GM21367 (cell line): ENCODE measurements around the gene PPP1R26.
"Not testable (repeated sequence)": the region's sequence is repeated elsewhere in the genome, so short reads cannot be mapped to it uniquely, and the experiment has no call there.

Experiments
- ATAC-seq: cut with Tn5 transposase; IDR thresholded peaks from one replicate; pipeline ENCODE4 v1.9.1; 2021; ENCODE audit not compliant: unreplicated experiment

Gene PPP1R26, protein sequence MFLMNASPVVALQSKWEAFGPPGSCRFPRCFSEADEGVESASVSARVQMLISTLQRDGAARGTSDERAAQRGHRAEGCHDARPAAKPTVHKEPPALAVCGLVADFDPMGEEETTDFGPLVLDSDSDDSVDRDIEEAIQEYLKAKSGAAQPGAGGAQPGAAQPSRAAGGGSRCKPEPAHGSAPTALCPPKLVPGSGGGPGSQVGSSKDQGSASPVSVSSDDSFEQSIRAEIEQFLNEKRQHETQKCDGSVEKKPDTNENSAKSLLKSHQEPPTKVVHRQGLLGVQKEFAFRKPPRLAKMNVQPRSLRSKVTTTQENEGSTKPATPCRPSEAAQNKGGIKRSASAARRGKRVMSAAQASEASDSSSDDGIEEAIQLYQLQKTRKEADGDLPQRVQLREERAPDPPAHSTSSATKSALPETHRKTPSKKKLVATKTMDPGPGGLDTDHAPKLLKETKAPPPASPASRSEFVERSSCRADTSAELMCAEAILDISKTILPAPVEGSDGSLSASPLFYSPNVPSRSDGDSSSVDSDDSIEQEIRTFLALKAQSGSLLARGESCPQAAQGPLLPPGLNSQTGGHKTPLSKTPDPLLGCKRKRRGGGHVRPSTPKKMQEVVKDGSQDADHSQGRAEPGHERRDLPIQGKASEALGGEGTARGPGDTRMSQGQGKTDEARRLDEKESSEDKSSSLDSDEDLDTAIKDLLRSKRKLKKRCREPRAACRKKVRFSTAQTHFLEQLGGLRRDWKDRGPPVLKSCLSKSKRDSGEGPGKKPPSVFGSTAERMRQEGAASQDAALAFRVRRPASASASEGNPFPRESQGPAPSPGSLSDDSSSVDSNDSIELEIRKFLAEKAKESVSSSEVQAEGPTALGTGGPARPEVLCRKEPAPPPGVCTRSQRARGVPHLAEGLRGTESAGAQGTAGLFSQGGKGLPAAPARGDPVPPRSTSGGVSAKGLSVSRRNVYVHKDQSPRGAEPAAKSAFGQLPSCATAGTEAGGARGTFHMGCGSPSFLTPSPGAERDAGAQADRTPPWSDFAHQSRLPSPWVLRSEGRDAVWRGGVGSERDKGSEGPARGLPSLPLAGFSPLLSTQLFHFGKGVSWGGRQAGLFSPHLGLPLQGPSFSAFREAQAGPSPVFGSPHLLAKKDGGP (N-terminal part only)

DNA sequence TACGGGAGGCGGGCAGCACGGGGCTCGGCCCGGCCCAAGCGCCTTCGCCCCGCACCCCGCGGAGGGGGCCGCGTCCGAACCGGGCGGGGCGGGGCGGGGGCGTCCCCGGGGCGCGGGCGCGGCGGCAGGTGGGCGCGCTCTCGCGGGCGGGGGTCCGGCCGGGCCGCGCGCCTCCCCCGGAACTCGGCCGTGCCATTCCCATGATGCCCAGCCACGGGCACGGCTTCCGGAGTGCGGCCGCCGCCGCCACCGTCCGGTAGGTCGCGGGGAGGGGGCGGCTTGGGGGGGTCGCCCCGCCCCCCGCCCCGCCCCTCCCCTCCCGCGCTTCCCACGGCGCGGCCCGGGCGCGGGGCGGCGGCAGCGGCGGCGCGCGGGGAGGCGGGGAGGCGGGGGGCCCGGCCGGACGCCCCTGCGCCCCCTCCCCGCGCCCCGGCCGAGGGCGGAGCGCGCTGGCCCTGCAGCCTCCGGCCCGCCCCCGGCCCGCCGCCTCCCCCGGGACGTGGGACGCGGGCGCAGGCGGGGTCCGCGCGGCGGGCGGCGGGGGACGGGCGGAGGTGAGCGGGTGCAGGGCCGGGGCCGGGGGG lies at the start of gene PPP1R26:
Gene PPP1R26, plus strand, starts transcription at position 314 of the 584 bp plus-strand sequence. CDS start 4,729 bp downstream, outside the sequence.
- no peak for ATAC-seq

DNA sequence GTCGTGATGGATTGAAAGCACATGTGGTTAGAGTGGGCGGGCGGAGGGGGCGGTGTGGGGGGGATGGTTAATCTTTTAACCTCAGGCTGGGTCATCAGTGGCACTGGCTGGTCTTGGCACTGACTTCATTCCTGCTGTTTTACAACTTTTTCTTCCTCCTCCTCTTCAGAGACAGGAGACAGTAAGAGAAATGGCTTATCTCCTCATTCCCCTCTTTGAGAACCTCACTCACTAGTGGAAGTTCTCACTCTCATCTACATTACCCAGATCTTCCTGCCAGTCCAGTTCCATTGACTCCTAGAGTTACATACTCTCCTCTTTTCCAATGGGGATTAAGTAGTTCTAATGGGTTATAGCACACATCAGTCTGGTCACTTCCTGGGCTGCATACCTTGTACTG lies 42.3 kb upstream of the PPP1R26 start:
- no peak for ATAC-seq

DNA sequence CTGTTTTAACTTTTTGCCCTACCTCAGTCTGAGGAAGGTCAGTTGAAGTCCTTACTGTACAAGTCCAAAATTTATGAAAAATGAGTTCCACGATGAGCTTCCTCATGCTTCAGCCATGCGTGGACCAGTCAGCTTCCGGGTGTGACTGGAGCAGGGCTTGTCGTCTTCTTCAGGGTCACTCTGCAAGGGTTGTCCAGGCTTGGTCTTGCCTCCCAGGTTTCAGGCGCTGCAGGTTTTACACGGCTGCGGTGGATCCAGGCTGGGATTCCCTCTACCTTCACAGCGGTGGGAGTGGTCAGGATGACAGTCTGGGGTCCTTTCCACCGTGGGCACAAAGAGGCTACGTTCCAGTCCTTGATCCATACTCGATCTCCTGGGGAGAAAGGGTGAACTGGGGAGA lies 41.9 kb upstream of the PPP1R26 start:
- not testable (repeated sequence) for ATAC-seq

DNA sequence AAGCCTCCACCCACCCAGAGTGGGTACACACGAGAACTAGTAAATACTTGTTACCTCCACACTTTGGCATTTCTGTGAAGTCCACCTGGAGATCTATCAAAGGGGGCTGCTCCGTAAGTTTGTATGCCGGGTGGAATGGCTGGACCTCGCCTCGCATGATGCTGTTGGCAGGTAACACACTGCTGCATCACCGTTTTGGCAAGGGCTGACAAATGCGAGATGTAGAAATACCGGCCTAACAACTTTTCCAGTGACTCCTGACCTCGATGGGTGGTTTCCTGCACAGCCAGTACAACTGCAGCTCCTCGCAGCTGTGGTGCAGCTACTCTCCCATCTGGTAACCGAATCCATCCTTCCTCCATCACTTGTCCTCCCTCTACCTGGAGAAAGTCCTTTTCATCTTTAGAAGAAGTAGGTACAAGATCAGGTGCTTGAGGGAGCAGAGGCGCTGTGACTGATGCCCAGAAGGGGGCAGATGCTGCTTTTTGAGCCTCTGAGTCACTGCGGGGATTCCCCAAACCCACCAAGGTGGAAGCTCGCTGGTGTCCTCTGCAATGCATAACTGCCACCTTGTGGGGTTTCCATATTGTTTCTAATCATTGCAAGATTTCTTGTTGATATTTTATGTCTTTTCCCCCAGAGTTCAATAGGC lies 40.9 kb upstream of the PPP1R26 start:
- not testable (repeated sequence) for ATAC-seq

DNA sequence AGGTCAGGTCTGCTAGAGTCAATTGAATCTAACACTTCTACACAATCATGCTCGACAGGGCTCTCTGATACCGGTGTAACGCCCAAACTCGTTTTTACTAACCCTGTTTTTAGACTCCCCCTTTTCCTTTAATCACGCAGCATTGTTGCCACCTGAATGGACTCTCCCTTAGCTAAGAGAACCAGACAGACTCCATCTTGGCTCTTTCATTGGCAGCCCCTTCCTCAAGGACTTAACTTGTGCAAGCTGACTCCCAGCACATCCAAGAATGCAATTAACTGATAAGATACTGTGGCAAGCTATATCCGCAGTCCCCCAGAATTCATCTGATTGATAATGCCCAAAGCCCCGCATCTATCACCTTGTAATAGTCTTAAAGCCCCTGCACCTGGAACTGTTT lies 40.1 kb upstream of the PPP1R26 start:
- not testable (repeated sequence) for ATAC-seq

DNA sequence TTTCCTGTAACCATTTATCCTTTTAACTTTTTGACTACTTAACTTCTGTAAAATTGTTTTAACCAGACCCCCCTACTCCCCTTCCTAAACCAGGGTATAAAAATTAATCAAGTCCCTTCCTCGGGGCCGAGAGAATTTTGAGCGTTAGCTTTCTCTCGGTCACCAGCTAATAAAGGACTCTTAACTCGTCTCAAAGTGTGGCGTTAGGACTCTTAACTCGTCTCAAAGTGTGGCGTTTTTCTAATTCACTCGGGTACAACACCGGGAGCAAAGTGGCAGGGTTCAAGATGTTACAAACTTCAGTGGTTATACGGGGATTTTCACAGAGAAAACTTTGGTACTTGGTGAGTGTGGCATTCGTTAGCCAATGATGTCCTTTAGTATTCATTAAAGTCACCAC lies 39.7 kb upstream of the PPP1R26 start:
- no peak for ATAC-seq

DNA sequence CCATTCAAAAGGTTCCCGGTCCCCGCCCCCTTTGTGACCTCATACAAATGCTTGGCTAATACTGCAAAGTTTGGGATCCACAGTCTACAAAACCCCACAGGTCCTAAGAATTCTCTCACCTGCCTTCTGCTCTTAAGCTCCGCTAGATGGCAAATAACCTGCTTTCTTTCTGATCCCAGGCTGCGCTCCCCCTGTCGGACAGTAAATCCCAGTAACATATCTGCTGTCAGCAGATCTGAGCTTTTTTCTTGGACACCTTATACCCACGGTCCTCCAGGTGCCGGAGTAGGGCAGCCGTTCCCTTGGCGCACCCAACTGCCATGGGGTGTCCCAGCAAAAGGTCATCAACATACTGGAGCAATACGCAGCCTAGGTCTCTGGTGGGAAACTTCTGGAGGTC lies 39.0 kb upstream of the PPP1R26 start:
- ATAC-seq = no peak

DNA sequence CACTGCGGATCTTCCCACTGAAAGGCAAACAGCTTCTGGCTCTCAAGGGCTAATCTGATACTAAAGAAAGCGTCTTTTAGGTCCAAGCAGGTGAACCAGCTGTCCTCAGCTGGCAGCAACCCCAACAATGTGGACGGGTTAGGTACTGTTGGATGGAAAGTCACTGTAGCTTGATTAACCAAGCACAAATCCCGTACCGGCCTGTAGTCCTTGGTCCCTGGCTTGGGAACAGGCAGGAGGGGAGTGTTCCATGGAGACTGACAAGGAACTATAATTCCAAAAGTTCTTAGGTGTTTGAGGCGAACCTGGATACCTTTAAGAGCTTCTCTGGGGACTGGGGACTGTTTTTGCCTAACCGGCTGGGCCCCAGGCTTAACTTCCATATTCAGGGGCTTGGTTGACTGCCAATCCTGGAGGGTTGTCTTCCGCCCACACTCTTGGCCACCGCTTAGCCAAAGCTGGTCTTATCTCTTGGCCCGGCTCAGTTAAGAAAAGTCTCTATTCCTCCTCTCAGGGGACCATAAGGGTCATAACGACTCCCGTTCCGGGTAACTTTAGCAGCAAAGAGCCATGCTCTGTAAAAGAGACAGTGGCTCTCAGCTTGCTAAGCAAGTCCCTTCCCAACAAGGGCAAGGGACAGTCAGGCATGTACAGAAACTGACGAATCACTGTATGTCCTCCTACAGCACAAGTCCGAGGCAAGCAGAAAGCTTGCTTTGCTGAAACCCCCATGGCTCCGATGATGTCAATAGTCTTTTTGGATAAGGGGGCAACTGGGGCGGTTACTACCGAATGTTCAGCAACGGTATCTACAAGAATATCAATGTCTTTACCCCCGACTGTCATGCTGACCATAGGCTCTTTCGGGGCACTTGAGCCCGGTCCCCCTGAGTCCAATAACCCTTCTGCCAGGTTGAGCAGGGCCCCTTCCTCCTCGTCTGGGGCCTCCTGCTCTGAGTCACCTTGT lies 38.2 kb upstream of the PPP1R26 start:
- ATAC-seq = not testable (repeated sequence)

DNA sequence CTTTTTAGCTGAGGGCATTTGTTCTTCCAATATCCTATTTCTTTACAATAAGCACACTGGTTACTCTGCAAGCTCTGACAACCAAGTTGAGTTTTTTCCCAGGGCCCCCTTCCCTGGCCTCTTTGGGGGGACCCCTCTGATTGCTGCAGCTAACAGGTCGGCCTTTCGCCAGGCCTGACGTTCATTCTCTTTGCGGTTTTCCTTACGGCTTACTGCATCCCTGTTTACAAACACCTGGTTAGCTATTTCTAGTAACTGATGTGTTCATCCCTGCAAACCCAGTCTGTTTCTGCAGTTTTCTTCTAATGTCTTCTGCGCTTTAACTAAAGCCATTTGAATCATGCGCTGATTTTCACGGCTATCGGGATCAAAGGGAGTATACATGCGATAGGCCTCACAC lies 37.5 kb upstream of the PPP1R26 start:
- ATAC-seq = no peak

DNA sequence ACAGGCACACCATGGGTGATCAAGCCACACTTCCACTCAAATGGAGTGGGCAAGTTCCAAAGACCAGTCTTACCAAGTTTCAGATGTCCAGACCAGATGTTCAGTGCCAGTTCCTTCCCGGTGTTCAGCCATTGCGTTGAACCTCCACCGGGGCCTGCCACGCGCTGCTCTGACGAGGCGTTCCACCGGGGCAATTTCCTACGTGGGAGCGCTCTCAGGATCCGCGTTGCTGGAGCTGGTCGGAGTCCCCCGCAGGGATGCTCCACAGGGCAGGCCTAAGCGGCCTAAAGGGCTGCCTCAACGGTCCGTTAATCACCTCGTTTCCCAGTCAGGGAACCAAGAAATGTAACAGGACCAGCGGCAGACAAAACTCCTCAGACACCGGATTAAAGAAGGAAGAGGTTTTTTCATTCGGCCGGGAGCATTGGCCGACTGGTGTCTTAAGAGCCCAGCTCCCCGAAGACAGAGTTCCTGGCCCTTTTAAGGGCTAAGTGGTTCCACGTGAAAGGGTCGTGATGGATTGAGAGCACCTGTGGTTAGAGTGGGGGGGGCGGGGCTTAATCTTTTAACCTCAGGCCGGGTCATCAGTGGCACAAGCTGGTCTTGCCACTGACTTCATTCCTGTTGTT lies 35.7 kb upstream of the PPP1R26 start:
- no peak for ATAC-seq

DNA sequence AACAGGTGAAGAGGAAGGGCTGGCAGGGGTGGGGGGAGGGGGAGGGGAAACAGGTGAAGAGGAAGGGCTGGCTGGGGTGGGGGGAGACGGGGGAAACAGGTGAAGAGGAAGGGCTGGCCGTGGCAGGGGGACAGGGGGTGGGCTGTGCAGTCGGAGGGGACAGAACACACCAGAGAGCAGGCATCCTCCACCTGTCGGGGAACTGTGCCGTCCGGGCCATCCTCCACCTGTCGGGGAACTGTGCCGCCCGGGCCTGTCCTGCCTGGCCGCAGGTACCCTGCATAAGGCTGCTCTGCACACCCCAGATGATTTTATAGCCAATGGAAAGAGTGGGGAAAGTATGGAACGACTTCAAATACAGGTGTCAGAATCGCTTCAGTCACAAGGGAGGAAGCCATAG lies 32.5 kb upstream of the PPP1R26 start:
- no peak for ATAC-seq

DNA sequence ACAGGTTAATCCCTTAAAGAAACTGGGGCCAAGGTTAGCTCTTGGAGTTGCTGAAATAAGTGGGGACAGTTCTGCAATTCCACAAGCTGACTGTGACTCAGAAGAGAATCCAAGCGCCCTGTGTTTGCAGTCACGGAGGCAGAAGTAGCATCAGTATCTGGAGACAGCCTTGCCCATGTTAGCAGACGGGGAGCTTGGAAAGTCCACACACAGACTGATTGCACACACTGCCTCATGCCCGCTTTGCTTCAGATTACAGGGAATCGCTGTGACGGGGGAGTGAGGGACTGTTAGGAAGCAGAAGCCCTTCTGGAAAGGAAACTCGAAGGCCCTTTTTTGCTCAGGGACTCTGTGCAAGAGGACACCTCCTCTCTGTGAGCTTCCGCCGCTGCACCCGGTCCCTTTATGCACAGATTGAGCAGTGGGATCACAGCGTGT lies 30.9 kb upstream of the PPP1R26 start:
- ATAC-seq = no peak

DNA sequence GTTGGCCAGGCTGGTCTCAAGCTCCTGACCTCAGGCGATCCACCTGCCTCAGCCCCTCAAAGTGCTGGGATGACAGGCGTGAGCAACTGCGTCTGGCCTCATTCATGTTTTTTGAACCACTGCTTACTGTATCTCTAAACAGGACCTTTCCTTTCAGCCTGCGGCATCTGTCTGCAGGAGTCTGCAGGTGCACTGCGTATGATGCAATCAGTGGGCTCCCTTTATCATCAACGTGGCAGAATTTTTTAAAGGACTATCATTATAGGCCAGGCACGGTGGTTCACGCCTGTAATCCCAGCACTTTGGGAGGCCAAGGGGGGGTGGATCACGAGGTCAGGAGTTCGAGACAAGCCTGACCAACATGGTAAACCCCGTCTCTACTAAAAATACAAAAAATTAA lies 30.1 kb upstream of the PPP1R26 start:
- not testable (repeated sequence) for ATAC-seq

DNA sequence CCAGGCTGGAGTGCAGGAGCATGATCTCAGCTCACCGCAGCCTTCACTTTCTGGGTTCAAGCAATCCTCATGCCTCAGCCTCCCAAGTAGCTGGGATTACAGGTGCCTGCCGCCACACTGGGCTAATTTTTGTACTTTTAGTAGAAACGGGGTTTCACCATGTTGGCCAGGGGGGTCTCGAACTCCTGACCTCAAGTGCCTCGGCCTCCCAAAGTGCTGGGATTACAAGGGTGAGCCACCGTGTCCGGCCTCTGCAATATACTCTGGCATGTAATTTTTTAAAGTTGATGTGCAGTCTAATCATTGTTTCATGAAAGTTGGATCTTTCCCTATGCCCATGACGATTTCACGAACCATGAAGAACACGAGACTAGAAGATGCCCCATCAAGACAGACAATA lies 28.6 kb upstream of the PPP1R26 start:
- ATAC-seq = no peak

DNA sequence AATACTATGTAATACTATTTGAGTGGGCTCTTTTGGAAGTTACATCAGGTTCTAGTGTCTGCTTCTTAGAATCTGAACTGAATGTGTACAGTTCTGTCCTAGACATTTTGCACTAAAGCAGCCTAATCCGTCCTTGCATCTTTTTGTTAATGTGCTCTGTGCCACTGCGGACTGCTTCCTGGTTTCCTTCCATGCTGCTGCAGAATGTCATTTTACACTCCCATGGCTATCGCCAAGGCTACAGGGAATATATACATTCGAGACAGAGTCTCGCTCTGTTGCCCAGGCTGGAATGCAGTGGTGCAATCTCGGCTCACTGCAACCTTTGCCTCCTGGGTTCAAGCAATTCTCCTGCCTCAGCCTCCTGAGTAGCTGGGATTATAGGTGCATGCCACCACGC lies 27.7 kb upstream of the PPP1R26 start:
- ATAC-seq = not testable (repeated sequence)

DNA sequence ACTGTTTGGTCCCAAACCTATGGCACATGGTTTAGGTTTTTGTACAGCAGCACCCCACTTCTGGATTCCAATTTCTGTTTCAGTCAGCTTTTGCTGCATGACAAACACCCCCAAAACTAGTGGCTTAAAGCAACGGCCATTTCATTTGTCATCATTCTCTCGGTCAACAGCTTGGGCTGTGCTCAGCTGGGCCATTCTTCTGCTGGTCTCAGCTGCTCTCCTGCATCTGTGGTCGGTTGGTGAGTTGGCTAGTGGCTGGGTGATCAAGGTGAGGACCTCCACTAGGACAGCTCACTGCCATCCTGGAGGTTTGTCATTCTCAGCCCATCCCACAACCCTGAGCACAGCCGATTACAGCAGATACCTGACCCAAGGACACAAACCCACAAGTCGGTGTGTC lies 24.8 kb upstream of the PPP1R26 start:
- no peak for ATAC-seq

DNA sequence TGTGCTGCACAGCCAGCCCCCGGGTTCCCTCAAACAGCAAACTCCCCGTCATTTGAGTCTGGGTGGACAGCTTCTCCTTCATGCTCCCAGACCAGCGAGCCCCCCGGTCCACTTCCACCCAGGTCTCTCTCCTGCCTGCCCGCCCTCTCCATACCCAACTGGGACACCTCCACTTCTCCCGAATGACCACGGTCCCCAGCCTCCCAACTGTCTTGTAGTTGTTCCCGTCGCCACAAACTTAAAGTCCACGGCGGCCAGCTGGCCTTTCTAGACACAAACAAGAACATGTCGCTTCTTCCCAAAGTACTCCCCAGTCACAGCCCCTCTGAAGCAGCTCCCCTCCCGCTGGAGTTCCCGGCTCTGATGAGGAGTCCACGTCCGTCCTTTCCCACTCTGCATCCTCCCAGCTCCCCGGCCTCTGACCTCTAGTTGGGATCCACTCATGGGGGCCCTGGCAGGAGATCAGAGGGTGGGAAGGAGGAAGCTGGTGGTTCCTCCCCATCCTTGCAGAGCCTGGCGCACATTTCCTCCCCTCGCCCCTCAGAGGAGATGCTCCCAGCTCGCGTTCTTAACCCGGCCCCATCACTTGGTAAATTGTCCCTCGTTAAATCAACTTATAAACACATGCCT lies 24.1 kb upstream of the PPP1R26 start:
- no peak for ATAC-seq

DNA sequence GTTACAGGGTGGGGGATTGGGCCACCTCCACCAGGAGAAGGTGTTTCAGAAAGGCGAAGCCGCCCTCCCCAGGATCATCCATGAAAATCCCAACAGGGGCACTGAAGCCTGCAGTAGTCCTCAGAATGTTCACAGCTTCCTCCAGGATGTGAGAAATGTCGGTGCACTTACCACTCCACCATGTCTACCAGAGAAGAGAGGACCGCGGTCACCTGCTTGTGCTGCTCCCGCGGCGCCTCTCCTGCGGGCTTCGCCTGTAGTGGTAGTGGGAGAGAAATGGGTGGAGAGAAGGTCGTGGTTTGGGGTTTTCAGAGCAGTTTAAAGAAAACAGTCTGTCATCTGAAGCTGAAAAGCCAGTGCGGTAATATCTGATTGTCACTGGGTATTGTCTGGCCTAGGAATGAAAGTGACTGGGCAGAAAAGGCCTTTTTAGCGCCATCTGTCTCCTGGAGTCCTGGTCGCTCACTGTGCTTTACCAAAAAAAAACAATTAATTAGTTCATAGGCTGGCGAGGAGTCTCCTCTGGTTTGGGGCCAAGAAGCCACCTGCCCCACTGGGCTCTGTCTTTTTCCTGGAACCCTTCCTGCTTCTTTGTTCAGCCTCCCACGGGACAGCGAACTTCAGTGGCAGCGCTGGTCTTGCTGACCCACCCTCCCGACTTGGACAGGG lies 23.0 kb upstream of the PPP1R26 start:
- ATAC-seq = no peak
